ENCODE results near the gene CDC42BPG. TPM values are rescaled to one million over a fixed set of nuclear protein-coding genes. Genes with fewer than 3 reads are reported as not detected.

CDC42BPG gene
- total and polyA plus RNA-seq, 9 of the 15 experiments (the other 6 are each of a cell fraction or from before 2014, with no cell fraction given): 0.04 to 8.8 (median 2.1) TPM

- TF ChIP-seq MYNN (IDR thresholded peaks at IDR 0.05) (peak; percentile 96), MYNN (CRISPR knock-in tag; IDR thresholded peaks at IDR 0.05) (no peak), ZNF217 (CRISPR knock-in tag; IDR thresholded peaks at IDR 0.05) (no peak), ZNF143 (CRISPR knock-in tag; IDR thresholded peaks at IDR 0.05) (no peak), CBX1 (IDR thresholded peaks at IDR 0.05; ENCODE audit: low read depth) (0 out of 2 replicates have a peak, but pooled peaks have one; percentile 21), ZNF316 (IDR thresholded peaks at IDR 0.05) (peak; percentile 90), C11orf30 (IDR thresholded peaks at IDR 0.05; ENCODE audit: low read depth) (peak; percentile 78), CCAR2 (IDR thresholded peaks at IDR 0.05; ENCODE audit: low read depth, low read length) (no peak), CREB3L1 (IDR thresholded peaks at IDR 0.05; ENCODE audit: borderline replicate concordance, low read depth) (peak; percentile 63; the same call in 1 of the 2 replicates)
These were observed 44.5 kb upstream of the CDC42BPG start (continued) for GRCh38 chr11:64888729-64889511.

- intact Hi-C loops (cut with micrococcal nuclease): loop anchor here (2.0 to 10.0 kb wide), 3 partner anchors 18 to 226 kb away; partner anchors contain the start of genes SF1, TM7SF2 and ZNHIT2
- FAIRE-seq: no peak
- peak; percentile 1 for TF ChIP-seq SAP30 (IDR thresholded peaks at IDR 0.05; ENCODE audit: borderline replicate concordance, insufficient read depth, low read depth, low read length, poor library complexity, severe bottlenecking)
- TF ChIP-seq DIDO1 (tag; IDR thresholded peaks at IDR 0.05; ENCODE audit: low read depth): no peak
- TF ChIP-seq CREB1 (IDR thresholded peaks at IDR 0.05): no peak
- 0 out of 2 replicates have a peak, but pooled peaks have one; percentile 8 for TF ChIP-seq CREB1 (CRISPR knock-in tag; IDR thresholded peaks at IDR 0.05)
- TF ChIP-seq JUND (IDR thresholded peaks at IDR 0.05; ENCODE audit: borderline replicate concordance, low read depth, low read length): no peak
- TF ChIP-seq JUND (tag; IDR thresholded peaks at IDR 0.05; ENCODE audit: borderline replicate concordance, low read depth, low read length): no peak
- TF ChIP-seq DEAF1 (CRISPR knock-in tag; IDR thresholded peaks at IDR 0.05): no peak
These were observed 43.9 kb upstream of the CDC42BPG start for GRCh38 chr11:64888406-64888728.

More at GRCh38 chr11:64888406-64888728, 43.9 kb upstream of the CDC42BPG start:
- H3K9me3 ChIP-seq (replicated peaks; ENCODE audit: control insufficient read depth, insufficient read depth, low read depth, low read length): no peaks in the 10 kb centered on the region
- H4K20me1 ChIP-seq (replicated peaks; ENCODE audit: control insufficient read depth, insufficient read depth, low read length): no peaks in the 10 kb centered on the region
- in situ Hi-C loops (cut with MboI): no loop called here
- no peaks in the 10 kb centered on the region for H3K27me3 ChIP-seq (ENCODE audit: control insufficient read depth in 2 of 2, insufficient read depth in 2 of 2, low read length in 2 of 2)
- DNase-seq (ENCODE audit: extremely low read depth in 1 of 4, low spot score in 3 of 4) (no peak), ATAC-seq (no peak)
- no peak overlapping the region for H3K4me3 ChIP-seq
- peaks cover 44 to 85% of the 10 kb centered on the region in 2 experiments for H3K4me1 ChIP-seq (replicated peaks in 1 of 2; ENCODE audit: control insufficient read depth in 2 of 2, insufficient read depth in 2 of 2, low read length in 2 of 2)
- BruUV-seq (replicated peaks): no TSS peak
- peak overlapping the region; percentile 91 for H3K4me2 ChIP-seq (ENCODE audit: insufficient read depth, low read length)
- no peaks in the 10 kb centered on the region for H3K79me2 ChIP-seq (ENCODE audit: control insufficient read depth, insufficient read depth, low read length)
- POLR2A ChIA-PET: interaction anchor here (0.6 to 3.4 kb wide), 10 partner anchors 10 to 339 kb away, joined by 3 to 28 read pairs (median 4); partner anchors contain the start of gene EHD1
- H2AFZ ChIP-seq (ENCODE audit: low read depth, low read length): peak overlapping the region; percentile 99
- H3K36me3 ChIP-seq (ENCODE audit: control insufficient read depth, insufficient read depth, low read length): no peaks in the 10 kb centered on the region
- 11% methylated on average over 3 of the region's 8 CpGs for WGBS (ENCODE audit: insufficient coverage, low coverage, missing lambda C conversion rate)
- no peaks in the 10 kb centered on the region for H3K9me1 ChIP-seq (ENCODE audit: control insufficient read depth, insufficient read depth, low read length)
- H3K9ac ChIP-seq (ENCODE audit: insufficient read depth in 1 of 2, low read depth in 2 of 2, low read length in 2 of 2): peak overlapping the region; percentile 70 to 86
- CTCF ChIA-PET (ENCODE audit: low intra/inter-chr PET ratio): interaction anchor here (0.7 kb wide), 1 partner anchor 41 kb away, joined by 4 read pairs; no protein-coding TSS in a partner anchor
- H3K27ac ChIP-seq (ENCODE audit: extremely low read depth, low read depth, low read length): peak overlapping the region; percentile 82

Measured in K562 (cell line).